ENCODE results near the gene GREM1.

Gene GREM1

GRCh38 chr15:32698773-32699390 lies 18.9 kb upstream of the GREM1 start:
- DNase-seq, result no peak

DNA sequence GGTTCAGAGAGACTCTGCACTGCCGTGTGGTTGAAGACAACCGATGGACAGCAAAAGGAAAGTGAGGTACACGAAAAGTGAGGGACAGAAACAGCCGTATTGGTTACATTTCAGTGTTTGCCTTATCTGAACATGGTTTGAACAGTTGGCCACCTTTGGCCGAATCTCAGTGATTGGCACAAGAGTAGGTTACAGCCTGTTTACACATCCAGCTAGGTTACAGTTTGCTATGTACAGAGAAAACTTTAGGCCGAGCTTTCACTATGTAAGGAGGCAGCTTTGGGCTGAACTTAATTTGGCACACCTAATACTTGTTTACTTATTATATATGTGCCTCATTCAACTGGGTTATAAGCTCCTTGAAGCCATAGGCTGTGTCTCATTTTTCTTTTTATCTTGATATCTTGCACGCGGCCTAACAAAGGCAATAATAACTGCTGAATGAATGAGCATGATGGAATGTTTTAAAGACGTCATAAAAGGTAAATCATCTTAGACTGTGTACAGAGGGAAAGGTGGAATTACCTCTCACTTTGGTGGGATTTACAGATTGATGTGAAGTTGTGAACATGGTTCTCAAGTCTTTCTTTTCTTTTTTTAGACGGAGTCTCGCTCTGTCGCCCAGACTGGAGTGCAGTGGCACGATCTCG lies 17.2 kb upstream of the GREM1 start:
- DNase-seq, result no peak

- no peak for DNase-seq
These were observed 15.9 kb upstream of the GREM1 start for GRCh38 chr15:32701863-32702262.

GRCh38 chr15:32704395-32704981 lies 13.3 kb upstream of the GREM1 start:
- no peak for DNase-seq

GRCh38 chr15:32705446-32705845 lies 12.4 kb upstream of the GREM1 start:
- no peak for DNase-seq

GRCh38 chr15:32706704-32707103 lies 11.1 kb upstream of the GREM1 start:
- DNase-seq, result no peak

DNA sequence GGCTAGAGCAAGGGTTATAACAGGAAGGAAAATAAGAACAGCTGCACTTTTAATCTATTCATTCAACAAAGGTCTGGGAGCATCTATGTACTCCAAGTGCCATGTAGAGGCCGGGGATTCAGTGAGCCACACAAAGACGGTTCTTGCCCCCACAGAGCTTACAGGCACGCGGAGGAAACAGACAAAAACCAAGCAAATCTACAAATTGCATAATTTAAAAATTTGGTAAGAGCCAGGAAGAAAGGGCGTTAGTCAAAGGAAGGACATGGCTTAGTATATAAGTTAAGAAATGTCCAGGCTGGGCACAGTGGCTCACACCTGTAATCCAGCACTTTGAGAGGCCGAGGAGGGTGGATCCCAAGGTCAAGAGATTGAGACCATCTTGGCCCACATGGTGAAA lies 10.4 kb upstream of the GREM1 start:
- no peak for DNase-seq

DNA sequence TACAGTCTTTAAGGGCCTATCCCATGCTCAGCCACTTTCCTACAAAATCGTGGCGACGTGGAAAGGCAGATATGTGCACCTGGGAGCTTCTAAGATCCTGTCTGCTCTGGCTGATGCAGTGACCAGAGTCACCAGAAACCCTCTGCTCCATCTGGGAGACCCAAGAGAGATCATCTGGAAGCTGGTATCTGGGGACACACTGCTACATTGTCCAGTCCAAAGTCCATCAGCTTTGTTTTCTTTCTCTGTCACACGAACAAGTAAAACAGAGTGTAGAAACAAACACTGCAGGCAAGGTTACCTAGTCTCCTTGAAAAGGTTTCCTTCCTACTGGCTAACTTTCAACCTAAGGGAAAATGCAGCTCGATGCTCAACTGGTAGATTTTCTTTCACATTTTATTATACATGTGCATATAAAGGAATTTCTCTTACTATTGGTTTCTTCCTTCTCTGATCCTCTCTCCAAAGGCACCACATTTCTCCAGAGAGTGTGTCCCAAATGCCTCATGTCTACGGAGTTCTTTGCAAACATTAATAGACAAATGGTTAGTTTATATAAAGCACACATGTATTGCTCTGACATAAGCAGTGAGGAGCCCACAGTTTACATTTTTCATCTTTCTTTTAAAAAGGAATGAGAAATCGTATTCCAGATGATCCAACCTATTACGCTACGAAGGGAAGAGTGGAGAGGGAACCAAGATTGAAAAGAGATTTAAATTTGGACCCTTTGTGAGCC lies 8.3 kb upstream of the GREM1 start:
- DNase-seq, result no peak

- DNase-seq, result no peak
These were observed 2.5 kb upstream of the GREM1 start for GRCh38 chr15:32715276-32715675.

DNA sequence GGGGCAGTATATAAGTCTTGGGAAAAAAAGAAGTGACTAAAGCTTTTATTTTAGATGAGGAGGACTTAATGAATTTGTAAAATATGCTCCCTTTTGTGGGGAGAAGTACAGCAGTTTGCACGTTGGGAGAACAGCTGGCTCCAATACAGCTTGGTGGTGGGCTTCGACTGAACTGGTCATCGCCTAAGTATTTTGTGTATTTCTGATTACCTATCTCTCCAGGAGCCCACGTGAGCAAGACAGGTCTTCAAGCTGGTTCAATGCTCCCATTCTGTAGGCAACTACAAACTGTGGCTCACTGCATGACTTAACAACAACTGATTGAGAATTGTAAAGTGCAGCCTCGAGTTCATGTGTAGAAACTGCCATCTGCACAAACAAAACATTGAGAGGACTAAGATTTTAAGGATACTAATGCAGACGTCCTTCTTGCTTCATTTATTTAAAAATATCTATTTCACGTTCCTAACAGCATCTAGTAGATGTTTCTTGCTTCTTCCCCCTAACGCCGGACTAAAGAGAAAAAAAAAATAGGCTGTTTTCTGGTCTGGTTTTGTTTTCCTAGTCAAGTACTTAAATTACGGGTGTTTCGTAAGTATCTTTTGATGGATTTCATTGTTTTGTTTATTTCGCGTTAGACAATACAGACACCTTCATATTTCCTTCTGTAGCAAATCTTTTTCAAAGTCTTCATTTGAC lies 1.4 kb upstream of the GREM1 start:
- no peak for DNase-seq

GRCh38 chr15:32716915-32717425 lies 834 bp upstream of the GREM1 start:
- DNase-seq, result no peak

GRCh38 chr15:32718227-32718820 lies 520 bp downstream of the GREM1 start:
- peak in 1 of 2 experiments; percentile 51 for DNase-seq

GRCh38 chr15:32718821-32719716 lies 1.3 kb downstream of the GREM1 start:
- DNase-seq, result peak in 1 of 2 experiments; percentile 30

GRCh38 chr15:32721596-32721995 lies 3.8 kb downstream of the GREM1 start:
- DNase-seq, result no peak

GRCh38 chr15:32722136-32722535 lies 4.3 kb downstream of the GREM1 start:
- no peak for DNase-seq

DNA sequence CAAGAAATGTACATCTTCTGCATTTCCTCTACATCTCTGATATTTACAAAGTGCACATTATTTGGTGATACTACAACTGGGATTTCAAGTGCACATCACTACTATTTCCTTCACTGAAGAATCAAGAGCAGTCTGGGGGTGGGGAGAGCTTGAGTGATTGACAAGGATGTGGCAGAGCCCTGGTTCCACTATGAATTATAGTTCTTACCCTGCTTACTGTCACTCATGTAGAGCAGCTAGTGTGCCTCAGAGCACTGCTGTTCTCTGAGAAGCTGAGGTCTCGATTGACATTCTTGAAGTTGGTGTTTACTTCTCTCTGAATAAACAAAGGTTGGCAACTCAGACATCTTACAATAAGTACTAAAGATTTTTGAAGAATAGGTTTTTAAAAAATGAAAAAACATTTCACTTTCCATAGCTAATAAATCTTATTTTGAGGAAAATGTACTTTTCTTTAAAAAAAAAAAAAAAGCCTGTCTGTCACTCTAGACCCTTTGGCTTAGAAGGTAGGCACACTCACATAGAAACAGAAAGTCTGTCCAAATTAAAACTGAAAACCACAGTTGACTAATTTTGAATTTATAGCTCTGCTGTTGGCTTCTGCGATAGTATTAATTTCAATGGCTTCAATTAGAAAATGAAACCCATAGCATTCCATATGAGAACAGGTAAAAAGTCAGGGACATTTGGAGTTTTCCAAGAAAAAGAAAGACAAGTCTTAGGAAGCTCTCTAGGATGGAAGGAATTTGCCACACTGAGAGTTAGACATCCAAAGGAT lies 5.6 kb downstream of the GREM1 start:
- DNase-seq, result no peak

GRCh38 chr15:32729700-32730395 lies 12.0 kb downstream of the GREM1 start:
- no peak for DNase-seq

DNA sequence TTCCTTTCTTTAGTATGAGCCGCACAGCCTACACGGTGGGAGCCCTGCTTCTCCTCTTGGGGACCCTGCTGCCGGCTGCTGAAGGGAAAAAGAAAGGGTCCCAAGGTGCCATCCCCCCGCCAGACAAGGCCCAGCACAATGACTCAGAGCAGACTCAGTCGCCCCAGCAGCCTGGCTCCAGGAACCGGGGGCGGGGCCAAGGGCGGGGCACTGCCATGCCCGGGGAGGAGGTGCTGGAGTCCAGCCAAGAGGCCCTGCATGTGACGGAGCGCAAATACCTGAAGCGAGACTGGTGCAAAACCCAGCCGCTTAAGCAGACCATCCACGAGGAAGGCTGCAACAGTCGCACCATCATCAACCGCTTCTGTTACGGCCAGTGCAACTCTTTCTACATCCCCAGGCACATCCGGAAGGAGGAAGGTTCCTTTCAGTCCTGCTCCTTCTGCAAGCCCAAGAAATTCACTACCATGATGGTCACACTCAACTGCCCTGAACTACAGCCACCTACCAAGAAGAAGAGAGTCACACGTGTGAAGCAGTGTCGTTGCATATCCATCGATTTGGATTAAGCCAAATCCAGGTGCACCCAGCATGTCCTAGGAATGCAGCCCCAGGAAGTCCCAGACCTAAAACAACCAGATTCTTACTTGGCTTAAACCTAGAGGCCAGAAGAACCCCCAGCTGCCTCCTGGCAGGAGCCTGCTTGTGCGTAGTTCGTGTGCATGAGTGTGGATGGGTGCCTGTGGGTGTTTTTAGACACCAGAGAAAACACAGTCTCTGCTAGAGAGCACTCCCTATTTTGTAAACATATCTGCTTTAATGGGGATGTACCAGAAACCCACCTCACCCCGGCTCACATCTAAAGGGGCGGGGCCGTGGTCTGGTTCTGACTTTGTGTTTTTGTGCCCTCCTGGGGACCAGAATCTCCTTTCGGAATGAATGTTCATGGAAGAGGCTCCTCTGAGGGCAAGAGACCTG lies 13.2 kb downstream of the GREM1 start:
- peak in 1 of 2 experiments; percentile 37 for DNase-seq
